Measurements from ENCODE around the gene ZSCAN16. TPM values are rescaled to one million over a fixed set of nuclear protein-coding genes. Genes with fewer than 3 reads are reported as not detected.

Gene ZSCAN16
- total and polyA plus RNA-seq, 10 of the 15 experiments (the other 5 are each of a cell fraction or from before 2014, with no cell fraction given) = 4.6 to 13.8 (median 10.3) TPM

GRCh38 chr6:28153546-28153945 lies 29.1 kb downstream of the ZSCAN16 start:
- no peak overlapping the region for H2AFZ ChIP-seq (ENCODE audit: control insufficient read depth, low read depth, low read length)
- RAD21 ChIA-PET (ENCODE audit: unreplicated experiment) = no interaction called here
- TF ChIP-seq SMAD1 (IDR thresholded peaks at IDR 0.05; ENCODE audit: low read depth, partially characterized antibody) (no peak), NR2C2 (IDR thresholded peaks at IDR 0.05; ENCODE audit: borderline replicate concordance, control insufficient read depth, insufficient read length, low read depth) (no peak), POLR2AphosphoS5 (IDR thresholded peaks at IDR 0.05; ENCODE audit: low read length) (no peak), IKZF1 (conservative IDR thresholded peaks at IDR 0.05) (no peak), RAD21 (IDR thresholded peaks at IDR 0.05; ENCODE audit: insufficient read depth, low read depth, low read length) (no peak), IKZF2 (IDR thresholded peaks at IDR 0.05) (no peak), BCL3 (IDR thresholded peaks at IDR 0.05; ENCODE audit: borderline replicate concordance, insufficient read depth, low read depth, low read length, poor library complexity, severe bottlenecking) (no peak), CHD2 (IDR thresholded peaks at IDR 0.05; ENCODE audit: borderline replicate concordance, low read depth, low read length) (no peak), EP300 (IDR thresholded peaks at IDR 0.05; ENCODE audit: borderline replicate concordance in 1 of 2, control insufficient read depth in 1 of 2, low read depth in 2 of 2, low read length in 2 of 2) (no peak), JUND (IDR thresholded peaks at IDR 0.05; ENCODE audit: low read depth, low read length) (no peak), IRF3 (IDR thresholded peaks at IDR 0.05) (no peak), YBX1 (IDR thresholded peaks at IDR 0.05) (no peak)
- TF ChIP-seq, protein P1, sequence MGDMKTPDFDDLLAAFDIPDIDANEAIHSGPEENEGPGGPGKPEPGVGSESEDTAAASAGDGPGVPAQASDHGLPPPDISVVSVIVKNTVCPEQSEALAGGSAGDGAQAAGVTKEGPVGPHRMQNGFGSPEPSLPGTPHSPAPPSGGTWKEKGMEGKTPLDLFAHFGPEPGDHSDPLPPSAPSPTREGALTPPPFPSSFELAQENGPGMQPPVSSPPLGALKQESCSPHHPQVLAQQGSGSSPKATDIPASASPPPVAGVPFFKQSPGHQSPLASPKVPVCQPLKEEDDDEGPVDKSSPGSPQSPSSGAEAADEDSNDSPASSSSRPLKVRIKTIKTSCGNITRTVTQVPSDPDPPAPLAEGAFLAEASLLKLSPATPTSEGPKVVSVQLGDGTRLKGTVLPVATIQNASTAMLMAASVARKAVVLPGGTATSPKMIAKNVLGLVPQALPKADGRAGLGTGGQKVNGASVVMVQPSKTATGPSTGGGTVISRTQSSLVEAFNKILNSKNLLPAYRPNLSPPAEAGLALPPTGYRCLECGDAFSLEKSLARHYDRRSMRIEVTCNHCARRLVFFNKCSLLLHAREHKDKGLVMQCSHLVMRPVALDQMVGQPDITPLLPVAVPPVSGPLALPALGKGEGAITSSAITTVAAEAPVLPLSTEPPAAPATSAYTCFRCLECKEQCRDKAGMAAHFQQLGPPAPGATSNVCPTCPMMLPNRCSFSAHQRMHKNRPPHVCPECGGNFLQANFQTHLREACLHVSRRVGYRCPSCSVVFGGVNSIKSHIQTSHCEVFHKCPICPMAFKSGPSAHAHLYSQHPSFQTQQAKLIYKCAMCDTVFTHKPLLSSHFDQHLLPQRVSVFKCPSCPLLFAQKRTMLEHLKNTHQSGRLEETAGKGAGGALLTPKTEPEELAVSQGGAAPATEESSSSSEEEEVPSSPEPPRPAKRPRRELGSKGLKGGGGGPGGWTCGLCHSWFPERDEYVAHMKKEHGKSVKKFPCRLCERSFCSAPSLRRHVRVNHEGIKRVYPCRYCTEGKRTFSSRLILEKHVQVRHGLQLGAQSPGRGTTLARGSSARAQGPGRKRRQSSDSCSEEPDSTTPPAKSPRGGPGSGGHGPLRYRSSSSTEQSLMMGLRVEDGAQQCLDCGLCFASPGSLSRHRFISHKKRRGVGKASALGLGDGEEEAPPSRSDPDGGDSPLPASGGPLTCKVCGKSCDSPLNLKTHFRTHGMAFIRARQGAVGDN (IDR thresholded peaks at IDR 0.05) = no peak

More at GRCh38 chr6:28153546-28153945, 29.1 kb downstream of the ZSCAN16 start:
- Histone ChIP-seq H3K9ac (ENCODE audit: control insufficient read depth, insufficient read depth, low read length) (no peak overlapping the region), H3K4me1 (ENCODE audit: control insufficient read depth, insufficient read depth, low read length) (no peaks in the 10 kb centered on the region), H3K27ac (ENCODE audit: control insufficient read depth, insufficient read depth) (no peak overlapping the region), H3K79me2 (ENCODE audit: control insufficient read depth, insufficient read depth, low read length) (no peaks in the 10 kb centered on the region), H3K9me3 (replicated peaks; ENCODE audit: control insufficient read depth, insufficient read depth, low read length) (peaks cover 15% of the 10 kb centered on the region), H3K36me3 (ENCODE audit: control insufficient read depth in 2 of 2, insufficient read depth in 2 of 2, low read length in 1 of 2) (peaks cover 9 to 45% of the 10 kb centered on the region in 2 experiments), H3K4me3 (no peak overlapping the region), H4K20me1 (ENCODE audit: control insufficient read depth, insufficient read depth) (no peaks in the 10 kb centered on the region), H3K27me3 (replicated peaks in 1 of 2; ENCODE audit: control insufficient read depth in 2 of 2, insufficient read depth in 2 of 2, low read length in 1 of 2) (no peaks in the 10 kb centered on the region), H3K4me2 (ENCODE audit: control insufficient read depth, insufficient read depth) (no peak overlapping the region)
- in situ Hi-C loops (cut with MboI) (no loop called here), intact Hi-C loops (cut with micrococcal nuclease; ENCODE audit: unreplicated experiment) (no loop called here)
- WGBS (ENCODE audit: insufficient coverage, insufficient replicate concordance, low lambda C conversion rate, missing lambda C conversion rate) = 100% methylated on average over 1 of the region's 1 CpG
- CTCF ChIA-PET = interaction anchor here (1.2 to 1.4 kb wide), 2 partner anchors 10 to 20 kb away, joined by 3 to 4 read pairs; no protein-coding TSS in a partner anchor
- no TSS peak for BruUV-seq (replicated peaks)
- SMC1A ChIA-PET (ENCODE audit: uncharacterized antibody, unreplicated experiment) = interaction anchor here (0.8 to 1.3 kb wide), 2 partner anchors 11 to 20 kb away, joined by 3 to 4 read pairs; no protein-coding TSS in a partner anchor
- FAIRE-seq = no peak
- ATAC-seq = no peak
- POLR2A ChIA-PET = no interaction called here
- DNase-seq (ENCODE audit: low read depth, low spot score) = no peak

Data from GM12878 (cell line).